GM12878 (cell line): ENCODE measurements around the gene TPK1. TPM values are rescaled to one million over a fixed set of nuclear protein-coding genes. Genes with fewer than 3 reads are reported as not detected.

Experiments used
- ATAC-seq: fragments of 200-7000 bp; cut with Tn5 transposase; 3 replicates; pipeline ENCODE4 v1.9.1; 2020; ENCODE audit warnings: mild to moderate bottlenecking, moderate library complexity
- BruUV-seq: library from RNA; stranded (reverse); fragments of 400-500 nt; replicated peaks from 2 replicates; lab custom pipeline; 2021; lab: Mats Ljungman, UMichigan
- CTCF ChIA-PET: fragments of 300-600 bp; sonication (Branson Sonifier 250); formaldehyde crosslinking; extraction: SDS; loops from one replicate; lab custom pipeline; 2021; ENCODE audit warnings: inconsistent platforms; lab: Yijun Ruan, JAX
- POLR2A ChIA-PET: fragments of 350-600 bp; formaldehyde crosslinking; extraction: SDS; loops from one replicate; lab custom pipeline; 2021; ENCODE audit warnings: inconsistent platforms; lab: Charles Lee
- RAD21 ChIA-PET: fragments of 300-600 bp; sonication (Branson Sonifier 250); formaldehyde crosslinking; loops from one replicate; lab custom pipeline; 2023; ENCODE audit warnings: antibody characterized with exemption; ENCODE audit not compliant: unreplicated experiment; lab: Charles Lee
- SMC1A ChIA-PET: fragments of 300-600 bp; sonication (Branson Sonifier 250); formaldehyde crosslinking; loops from one replicate; lab custom pipeline; 2023; ENCODE audit not compliant: unreplicated experiment, uncharacterized antibody; lab: Charles Lee
- DNase-seq: peaks from one replicate; pipeline ENCODE4 v3.0.0-alpha.2; 2011; ENCODE audit warnings: low read depth, low spot score
- FAIRE-seq: peaks from 3 replicates; lab custom pipeline; 2011; peaks lifted over from hg19 to GRCh38; lab: Jason Lieb, UNC
- H2AFZ ChIP-seq: 2 replicates; pipeline ENCODE4 v1.6.0; 2011; ENCODE audit warnings: low read depth, low read length, control low read depth; ENCODE audit not compliant: control insufficient read depth
- H3K27ac ChIP-seq: 2 replicates; pipeline ENCODE4 v1.5.1; 2011; ENCODE audit warnings: control low read depth; ENCODE audit not compliant: control insufficient read depth, insufficient read depth
- H3K27me3 ChIP-seq, 2 experiments: replicated peaks in 1 of 2; 2 replicates each; pipeline versions ENCODE4 v1.6.0 to v1.6.1; 2011; ENCODE audit warnings: low read length in 1 of 2; ENCODE audit not compliant: control insufficient read depth in 2 of 2, insufficient read depth in 2 of 2
- H3K36me3 ChIP-seq, 2 experiments: 2 replicates each; pipeline ENCODE4 v1.5.1; 2011; ENCODE audit warnings: low read length in 1 of 2; ENCODE audit not compliant: control insufficient read depth in 2 of 2, insufficient read depth in 2 of 2
- H3K4me1 ChIP-seq: 2 replicates; pipeline ENCODE4 v1.6.1; 2011; ENCODE audit warnings: mild to moderate bottlenecking, low read length, moderate library complexity, mixed read lengths; ENCODE audit not compliant: control insufficient read depth, insufficient read depth
- H3K4me2 ChIP-seq: 2 replicates; pipeline ENCODE4 v1.6.0; 2011; ENCODE audit warnings: control low read depth; ENCODE audit not compliant: control insufficient read depth, insufficient read depth
- H3K4me3 ChIP-seq: fragments of 200-600 bp; sonication (generic); 2 replicates; pipeline ENCODE4 v1.5.1; 2016
- H3K79me2 ChIP-seq: 2 replicates; pipeline ENCODE4 v1.6.0; 2011; ENCODE audit warnings: low read length; ENCODE audit not compliant: control insufficient read depth, insufficient read depth
- H3K9ac ChIP-seq: 2 replicates; pipeline ENCODE4 v1.8.0; 2011; ENCODE audit warnings: low read length, control low read depth, mixed read lengths; ENCODE audit not compliant: control insufficient read depth, insufficient read depth
- H3K9me3 ChIP-seq: replicated peaks from 3 replicates; pipeline ENCODE4 v1.5.1; 2011; ENCODE audit warnings: mild to moderate bottlenecking, low read length; ENCODE audit not compliant: control insufficient read depth, insufficient read depth
- H4K20me1 ChIP-seq: 2 replicates; pipeline ENCODE4 v1.6.0; 2011; ENCODE audit not compliant: control insufficient read depth, insufficient read depth
- ATF7 ChIP-seq: fragments of 450-650 bp; IDR thresholded peaks from 2 replicates; pipeline ENCODE4 v1.6.1; 2016; ENCODE audit warnings: low read depth, mild to moderate bottlenecking
- BCLAF1 ChIP-seq: fragments of 450-650 bp; IDR thresholded peaks from 2 replicates; pipeline ENCODE4 v1.6.1; 2017; ENCODE audit warnings: antibody characterized with exemption, mild to moderate bottlenecking, moderate library complexity
- KDM1A ChIP-seq: fragments of 200-600 bp; sonication (generic); IDR thresholded peaks from 2 replicates; pipeline ENCODE4 v1.6.1; 2016; ENCODE audit warnings: borderline replicate concordance
- PAX8 ChIP-seq: fragments of 450-650 bp; IDR thresholded peaks from 2 replicates; pipeline ENCODE4 v1.6.1; 2017; ENCODE audit warnings: mild to moderate bottlenecking, moderate library complexity
- POLR2A ChIP-seq: IDR thresholded peaks from 2 replicates; pipeline ENCODE4 v1.6.1; 2011; ENCODE audit warnings: low read depth, mild to moderate bottlenecking, low read length
- RFX5 ChIP-seq: IDR thresholded peaks from 2 replicates; pipeline ENCODE4 v1.6.1; 2011; ENCODE audit warnings: low read depth, low read length, improper control_type of control experiment
- TCF12 ChIP-seq: IDR thresholded peaks from 2 replicates; pipeline ENCODE4 v1.6.1; 2011; ENCODE audit warnings: low read depth, mild to moderate bottlenecking, low read length
- ZNF592 ChIP-seq: fragments of 450-650 bp; IDR thresholded peaks from 2 replicates; pipeline ENCODE4 v1.6.1; 2017; ENCODE audit warnings: mild to moderate bottlenecking, moderate library complexity
- WGBS: methylation state at CpG from one replicate; pipeline ENCODE4 v1.1.6; 2016; ENCODE audit warnings: low lambda C conversion rate; ENCODE audit not compliant: insufficient replicate concordance, insufficient coverage; ENCODE audit errors: missing lambda C conversion rate; 5-methylcytosine and 5-hydroxymethylcytosine counted together
- in situ Hi-C: fragments of 300-500 bp; cut with MboI; formaldehyde crosslinking; loops from 9 replicates; pipeline ENCODE4 v1.14.3; 2018; ENCODE audit warnings: mixed read lengths
- intact Hi-C: fragments of 100-400 bp; cut with micrococcal nuclease; formaldehyde crosslinking; loops from one replicate; pipeline ENCODE4 v1.14.2; 2022; ENCODE audit not compliant: unreplicated experiment
- polyA plus RNA-seq, 11 experiments: library from polyadenylated mRNA; depleted of rRNA in 4 of 11; unstranded in 6 of 11; stranded (reverse) in 5 of 11; fragments of >200 nt; fragmentation: Nextera tagmentation in 4 of 11; fragmentation: Illumina TruSeq in 1 of 11; extraction: Ambion mirVana in 4 of 11; extraction: Trizol in 1 of 11; gene quantifications; 1 replicate in 1 of 11; 2 replicates in 10 of 11; pipeline versions ENCODE4 v1.2.1 to v1.2.3, GENCODE V29; 2011 to 2016; ENCODE audit warnings: inconsistent platforms in 2 of 11, missing spikeins in 2 of 11, low read depth in 1 of 11
- total RNA-seq, 4 experiments: library from RNA; depleted of rRNA in 3 of 4; stranded (reverse); fragments of >200 nt in 3 of 4; fragmentation: Illumina TruSeq in 1 of 4; extraction: Trizol in 1 of 4; gene quantifications; 2 replicates each; pipeline versions ENCODE4 v1.2.1 to v1.2.3, GENCODE V29; 2013 to 2021

Gene TPK1
- total and polyA plus RNA-seq, 10 of the 15 experiments (the other 5 are each of a cell fraction or from before 2014, with no cell fraction given), result 7.1 to 19.0 (median 9.3) TPM

GRCh38 chr7:144738146-144738545, 97.7 kb downstream of the TPK1 start:
- TF ChIP-seq ATF7 (no peak), TCF12 (no peak), KDM1A (no peak), POLR2A (no peak), RFX5 (no peak), ZNF592 (no peak), BCLAF1 (no peak), PAX8 (no peak)
- intact Hi-C loops (loop anchor here (5.0 to 10.0 kb wide), 2 partner anchors 99 to 297 kb away; partner anchors contain the start of gene TPK1), in situ Hi-C loops (loop anchor here (25.0 kb wide), 1 partner anchor 1349 kb away; no protein-coding TSS in a partner anchor)
- ChIA-PET RAD21 (interaction anchor here (0.7 to 2.0 kb wide), 2 partner anchors 9 to 11 kb away, joined by 3 to 5 read pairs; no protein-coding TSS in a partner anchor), POLR2A (interaction anchor here (2.0 kb wide), 1 partner anchor 97 kb away, joined by 6 read pairs; the partner anchor contains the start of gene TPK1), CTCF (interaction anchor here (0.6 to 3.8 kb wide), 18 partner anchors 8 to 1352 kb away, joined by 3 to 20 read pairs (median 3); partner anchors contain the start of gene TPK1), SMC1A (interaction anchor here (0.6 to 1.2 kb wide), 7 partner anchors 16 to 1660 kb away, joined by 3 to 5 read pairs (median 3); no protein-coding TSS in a partner anchor)
- 2% methylated on average over 3 of the region's 3 CpGs for WGBS
- no peak overlapping the region for H3K9ac ChIP-seq
- no peaks in the 10 kb centered on the region for H3K27me3 ChIP-seq
- H3K79me2 ChIP-seq, result no peaks in the 10 kb centered on the region
- H3K27ac ChIP-seq, result no peak overlapping the region
- no peak overlapping the region for H3K4me3 ChIP-seq
- FAIRE-seq (no peak), ATAC-seq (no peak; the same call in 2 of the 3 replicates), DNase-seq (no peak)
- BruUV-seq, result no TSS peak
- H3K9me3 ChIP-seq, result no peaks in the 10 kb centered on the region
- no peak overlapping the region for H2AFZ ChIP-seq
- H3K4me1 ChIP-seq, result no peaks in the 10 kb centered on the region
- H3K4me2 ChIP-seq, result no peak overlapping the region
- no peaks in the 10 kb centered on the region for H3K36me3 ChIP-seq
- no peaks in the 10 kb centered on the region for H4K20me1 ChIP-seq
